ENCODE data around the gene TPX2.
"Not testable (repeated sequence)": the region's sequence is repeated elsewhere in the genome, so short reads cannot be mapped to it uniquely, and the experiment has no call there.

Gene TPX2

GRCh38 chr20:31740208-31740607 lies 1.1 kb downstream of the TPX2 start:
- peak overlapping the region; percentile 86 for H3K27ac ChIP-seq
- DNase-seq, result peak; percentile 62
- no peaks in the 10 kb centered on the region for H3K36me3 ChIP-seq (replicated peaks)
- peak overlapping the region; percentile 99 for H3K4me3 ChIP-seq (ENCODE audit: low read depth, low read length)
- H3K27me3 ChIP-seq (replicated peaks), result no peaks in the 10 kb centered on the region
- TF ChIP-seq CTCF (IDR thresholded peaks at IDR 0.05; ENCODE audit: low read depth, low read length, missing control alignments), result no peak
- in situ Hi-C loops (cut with HindIII; ENCODE audit: low pct_ligation_motif_present, low sequenced_read_pairs), result no loop called here

- no peak for TF ChIP-seq CTCF (IDR thresholded peaks at IDR 0.05; ENCODE audit: low read depth, low read length, missing control alignments)
- no peak for DNase-seq
- peak overlapping the region; percentile 99 for H3K4me3 ChIP-seq (ENCODE audit: low read depth, low read length)
- H3K36me3 ChIP-seq (replicated peaks), result no peaks in the 10 kb centered on the region
- H3K27ac ChIP-seq, result peak overlapping the region; percentile 86
- in situ Hi-C loops (cut with HindIII; ENCODE audit: low pct_ligation_motif_present, low sequenced_read_pairs), result no loop called here
- no peaks in the 10 kb centered on the region for H3K27me3 ChIP-seq (replicated peaks)
Measured at GRCh38 chr20:31740656-31741323, 1.7 kb downstream of the TPX2 start.

GRCh38 chr20:31746068-31746878 lies 7.2 kb downstream of the TPX2 start:
- Histone ChIP-seq H3K36me3 (replicated peaks) (no peaks in the 10 kb centered on the region), H3K27me3 (replicated peaks) (no peaks in the 10 kb centered on the region), H3K4me3 (ENCODE audit: low read depth, low read length) (no peak overlapping the region), H3K27ac (no peak overlapping the region)
- no peak for TF ChIP-seq CTCF (IDR thresholded peaks at IDR 0.05; ENCODE audit: low read depth, low read length, missing control alignments)
- in situ Hi-C loops (cut with HindIII; ENCODE audit: low pct_ligation_motif_present, low sequenced_read_pairs), result no loop called here
- DNase-seq, result no peak

GRCh38 chr20:31747028-31747427 lies 7.9 kb downstream of the TPX2 start:
- H3K27ac ChIP-seq, result peak overlapping the region; percentile 44
- H3K36me3 ChIP-seq (replicated peaks); in situ Hi-C loops (cut with HindIII; ENCODE audit: low pct_ligation_motif_present, low sequenced_read_pairs); H3K27me3 ChIP-seq (replicated peaks); H3K4me3 ChIP-seq (ENCODE audit: low read depth, low read length); DNase-seq: not testable (repeated sequence)

- peak overlapping the region; percentile 44 for H3K27ac ChIP-seq
- DNase-seq, result no peak
- H3K27me3 ChIP-seq (replicated peaks), result no peaks in the 10 kb centered on the region
- H3K4me3 ChIP-seq (ENCODE audit: low read depth, low read length), result no peak overlapping the region
- H3K36me3 ChIP-seq (replicated peaks), result no peaks in the 10 kb centered on the region
- no peak for TF ChIP-seq CTCF (IDR thresholded peaks at IDR 0.05; ENCODE audit: low read depth, low read length, missing control alignments)
- in situ Hi-C loops (cut with HindIII; ENCODE audit: low pct_ligation_motif_present, low sequenced_read_pairs), result no loop called here
Measured at GRCh38 chr20:31747640-31748039, 8.6 kb downstream of the TPX2 start.

GRCh38 chr20:31749223-31749622 lies 10.1 kb downstream of the TPX2 start:
- DNase-seq, result no peak
- no peak for TF ChIP-seq CTCF (IDR thresholded peaks at IDR 0.05; ENCODE audit: low read depth, low read length, missing control alignments)

More at GRCh38 chr20:31749223-31749622, 10.1 kb downstream of the TPX2 start:
- in situ Hi-C loops (cut with HindIII; ENCODE audit: low pct_ligation_motif_present, low sequenced_read_pairs), result no loop called here
- H3K4me3 ChIP-seq (ENCODE audit: low read depth, low read length), result no peak overlapping the region
- no peaks in the 10 kb centered on the region for H3K36me3 ChIP-seq (replicated peaks)
- no peaks in the 10 kb centered on the region for H3K27me3 ChIP-seq (replicated peaks)
- H3K27ac ChIP-seq, result no peak overlapping the region

Measured in brain microvascular endothelial cell (primary cell).